Right lobe of liver (tissue), 4 donors: ENCODE data around the gene TMEM132D.

Source experiments
- POLR2A ChIP-seq: fragments of 450-650 bp; IDR thresholded peaks from one replicate; pipeline ENCODE4 v1.6.1; 2017; ENCODE audit warnings: antibody characterized with exemption, mild to moderate bottlenecking
- TF ChIP-seq, protein P1 (sequence below), 4 donors: fragments of 200-600 bp in 3 of 4; fragments of 450-650 bp in 1 of 4; IDR thresholded peaks; one replicate each; pipeline versions ENCODE4 v1.5.1 to v1.8.0; 2016 to 2022; ENCODE audit warnings: antibody characterized with exemption in 4 of 4, mild to moderate bottlenecking in 2 of 4
- donor health status: DM: no; HTN: no; CAD: no.
- donor health status: DM: no; HTN: no; CAD: no.
- donor health status: DM: no; HTN: yes; CAD: no.

DNA sequence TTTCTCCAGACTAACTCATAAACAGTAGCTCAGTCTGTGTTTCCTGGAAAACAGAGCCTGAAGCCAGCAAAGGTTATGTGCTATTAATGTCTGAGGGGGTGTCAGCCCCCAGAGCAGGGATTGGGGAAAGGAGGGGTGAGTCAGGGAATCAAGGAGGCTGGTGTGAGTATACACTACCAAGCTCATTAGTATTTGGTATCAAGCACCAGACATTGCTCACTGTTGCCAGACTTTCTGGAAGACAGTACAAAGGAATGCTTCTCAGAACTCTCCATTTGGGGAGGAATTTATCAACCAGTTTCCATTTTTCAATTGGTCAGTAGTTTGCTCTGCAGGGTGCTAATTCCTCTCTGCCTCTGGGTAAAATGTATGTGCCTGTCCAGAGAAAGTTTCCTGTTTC, 607.2 kb downstream of the TMEM132D start:
- TF ChIP-seq, protein P1, sequence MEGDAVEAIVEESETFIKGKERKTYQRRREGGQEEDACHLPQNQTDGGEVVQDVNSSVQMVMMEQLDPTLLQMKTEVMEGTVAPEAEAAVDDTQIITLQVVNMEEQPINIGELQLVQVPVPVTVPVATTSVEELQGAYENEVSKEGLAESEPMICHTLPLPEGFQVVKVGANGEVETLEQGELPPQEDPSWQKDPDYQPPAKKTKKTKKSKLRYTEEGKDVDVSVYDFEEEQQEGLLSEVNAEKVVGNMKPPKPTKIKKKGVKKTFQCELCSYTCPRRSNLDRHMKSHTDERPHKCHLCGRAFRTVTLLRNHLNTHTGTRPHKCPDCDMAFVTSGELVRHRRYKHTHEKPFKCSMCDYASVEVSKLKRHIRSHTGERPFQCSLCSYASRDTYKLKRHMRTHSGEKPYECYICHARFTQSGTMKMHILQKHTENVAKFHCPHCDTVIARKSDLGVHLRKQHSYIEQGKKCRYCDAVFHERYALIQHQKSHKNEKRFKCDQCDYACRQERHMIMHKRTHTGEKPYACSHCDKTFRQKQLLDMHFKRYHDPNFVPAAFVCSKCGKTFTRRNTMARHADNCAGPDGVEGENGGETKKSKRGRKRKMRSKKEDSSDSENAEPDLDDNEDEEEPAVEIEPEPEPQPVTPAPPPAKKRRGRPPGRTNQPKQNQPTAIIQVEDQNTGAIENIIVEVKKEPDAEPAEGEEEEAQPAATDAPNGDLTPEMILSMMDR (IDR thresholded peaks at IDR 0.05), result no peak
- no peak for TF ChIP-seq POLR2A
